ENCODE data around the gene KCTD18. TPM values are rescaled to one million over a fixed set of nuclear protein-coding genes. Genes with fewer than 3 reads are reported as not detected.

The KCTD18 gene
- total and polyA plus RNA-seq, 10 of the 15 experiments (the other 5 are each of a cell fraction or from before 2014, with no cell fraction given) = 1.4 to 16.9 (median 12.5) TPM

DNA sequence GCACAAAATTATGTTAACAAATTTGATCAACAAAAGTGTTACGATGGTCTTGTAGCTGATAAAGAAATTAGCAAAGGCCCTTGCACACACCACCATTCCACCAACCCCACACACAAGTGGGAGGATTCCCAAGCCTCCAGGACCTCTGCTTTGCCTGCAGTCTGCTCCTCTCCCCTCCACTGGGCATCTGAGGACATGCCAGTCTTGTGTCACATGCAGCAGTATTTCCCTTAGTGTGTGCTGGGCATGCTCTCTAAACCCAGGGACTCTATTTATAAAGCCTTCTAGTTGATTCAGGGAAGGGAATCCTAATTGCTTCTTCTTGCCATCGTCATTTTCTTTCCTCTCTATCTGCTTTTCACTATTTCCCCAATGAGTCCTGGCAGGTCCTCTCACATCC, 53.3 kb downstream of the KCTD18 start:
- WGBS (ENCODE audit: insufficient coverage, insufficient replicate concordance, low lambda C conversion rate, missing lambda C conversion rate) = 45% methylated on average over 2 of the region's 2 CpGs
- ChIA-PET RAD21 (ENCODE audit: unreplicated experiment) (interaction anchor here (1.0 to 5.1 kb wide), 5 partner anchors 9 to 148 kb away, joined by 3 to 33 read pairs (median 4); no protein-coding TSS in a partner anchor), POLR2A (interaction anchor here (1.4 to 1.6 kb wide), 2 partner anchors 11 to 14 kb away, joined by 4 to 7 read pairs; no protein-coding TSS in a partner anchor), CTCF (interaction anchor here (0.6 to 5.3 kb wide), 7 partner anchors 9 to 614 kb away, joined by 3 to 37 read pairs (median 5); no protein-coding TSS in a partner anchor), SMC1A (ENCODE audit: uncharacterized antibody, unreplicated experiment) (interaction anchor here (1.0 to 5.3 kb wide), 5 partner anchors 12 to 495 kb away, joined by 4 to 41 read pairs (median 5); no protein-coding TSS in a partner anchor)
- Histone ChIP-seq H3K27ac (ENCODE audit: control insufficient read depth, insufficient read depth) (no peak overlapping the region), H3K4me2 (ENCODE audit: control insufficient read depth, insufficient read depth) (no peak overlapping the region), H3K79me2 (ENCODE audit: control insufficient read depth, insufficient read depth, low read length) (no peaks in the 10 kb centered on the region), H3K4me3 (no peak overlapping the region), H3K4me1 (ENCODE audit: control insufficient read depth, insufficient read depth, low read length) (peaks cover 16% of the 10 kb centered on the region), H3K9ac (ENCODE audit: control insufficient read depth, insufficient read depth, low read length) (no peak overlapping the region), H3K36me3 (ENCODE audit: control insufficient read depth in 2 of 2, insufficient read depth in 2 of 2, low read length in 1 of 2) (no peaks in the 10 kb centered on the region), H3K27me3 (replicated peaks in 1 of 2; ENCODE audit: control insufficient read depth in 2 of 2, insufficient read depth in 2 of 2, low read length in 1 of 2) (no peaks in the 10 kb centered on the region), H2AFZ (ENCODE audit: control insufficient read depth, low read depth, low read length) (no peak overlapping the region), H3K9me3 (replicated peaks; ENCODE audit: control insufficient read depth, insufficient read depth, low read length) (no peaks in the 10 kb centered on the region), H4K20me1 (ENCODE audit: control insufficient read depth, insufficient read depth) (no peaks in the 10 kb centered on the region)
- FAIRE-seq = no peak
- intact Hi-C loops (cut with micrococcal nuclease; ENCODE audit: unreplicated experiment) (loop anchor here (5.0 kb wide), 1 partner anchor 149 kb away; the partner anchor contains the start of gene SPATS2L), in situ Hi-C loops (cut with MboI) (no loop called here)
- no peak for ATAC-seq
- no TSS peak for BruUV-seq (replicated peaks)
- TF ChIP-seq POLR2AphosphoS2 (IDR thresholded peaks at IDR 0.05; ENCODE audit: low read depth, low read length) (no peak), NR2C1 (IDR thresholded peaks at IDR 0.05) (no peak)
- DNase-seq (ENCODE audit: low read depth, low spot score) = no peak

DNA sequence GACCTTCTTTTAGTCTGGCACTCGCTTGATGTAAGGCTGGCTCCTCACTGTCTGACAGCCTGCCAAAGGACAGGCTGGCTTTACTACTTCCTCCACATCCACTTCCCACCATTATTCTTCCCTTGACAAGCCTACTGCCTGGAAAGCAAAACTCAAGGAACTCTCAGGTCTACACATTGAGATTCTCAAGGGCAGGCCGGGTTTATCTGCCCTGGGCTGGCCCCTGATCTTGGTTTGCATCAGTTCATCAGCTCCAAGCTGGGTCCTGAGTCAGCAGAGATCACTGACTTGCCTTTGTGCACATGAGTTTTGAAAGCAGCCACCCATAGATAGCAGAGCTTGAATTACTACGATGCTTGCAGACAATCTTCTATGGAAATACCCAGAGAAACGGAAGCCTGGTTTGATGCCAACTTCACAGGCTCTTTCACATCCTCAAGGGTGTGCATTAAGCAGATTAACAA, 53.9 kb downstream of the KCTD18 start:
- SMC1A ChIA-PET (ENCODE audit: uncharacterized antibody, unreplicated experiment) = interaction anchor here (0.7 to 5.3 kb wide), 7 partner anchors 13 to 495 kb away, joined by 3 to 41 read pairs (median 5); no protein-coding TSS in a partner anchor
- BruUV-seq (replicated peaks) = no TSS peak
- 26% methylated on average over 4 of the region's 4 CpGs for WGBS (ENCODE audit: insufficient coverage, insufficient replicate concordance, low lambda C conversion rate, missing lambda C conversion rate)
- Histone ChIP-seq H3K27me3 (replicated peaks in 1 of 2; ENCODE audit: control insufficient read depth in 2 of 2, insufficient read depth in 2 of 2, low read length in 1 of 2) (no peaks in the 10 kb centered on the region), H3K4me2 (ENCODE audit: control insufficient read depth, insufficient read depth) (0 out of 2 replicates have a peak overlapping the region, but pooled peaks have one; percentile 28), H2AFZ (ENCODE audit: control insufficient read depth, low read depth, low read length) (no peak overlapping the region), H3K9me3 (replicated peaks; ENCODE audit: control insufficient read depth, insufficient read depth, low read length) (no peaks in the 10 kb centered on the region), H3K79me2 (ENCODE audit: control insufficient read depth, insufficient read depth, low read length) (no peaks in the 10 kb centered on the region), H3K27ac (ENCODE audit: control insufficient read depth, insufficient read depth) (0 out of 2 replicates have a peak overlapping the region, but pooled peaks have one; percentile 1), H3K9ac (ENCODE audit: control insufficient read depth, insufficient read depth, low read length) (no peak overlapping the region), H4K20me1 (ENCODE audit: control insufficient read depth, insufficient read depth) (no peaks in the 10 kb centered on the region), H3K36me3 (ENCODE audit: control insufficient read depth in 2 of 2, insufficient read depth in 2 of 2, low read length in 1 of 2) (no peaks in the 10 kb centered on the region), H3K4me1 (ENCODE audit: control insufficient read depth, insufficient read depth, low read length) (peaks cover 17% of the 10 kb centered on the region), H3K4me3 (no peak overlapping the region)
- no peak for FAIRE-seq
- intact Hi-C loops (cut with micrococcal nuclease; ENCODE audit: unreplicated experiment) = loop anchor here (2.0 to 5.0 kb wide), 2 partner anchors 15 to 149 kb away; partner anchors contain the start of gene SPATS2L
- CTCF ChIA-PET = interaction anchor here (0.6 to 5.3 kb wide), 5 partner anchors 8 to 615 kb away, joined by 3 to 37 read pairs (median 7); no protein-coding TSS in a partner anchor
- peak; percentile 87 for ATAC-seq
- POLR2A ChIA-PET = interaction anchor here (1.4 to 1.6 kb wide), 2 partner anchors 11 to 14 kb away, joined by 4 to 7 read pairs; no protein-coding TSS in a partner anchor
- RAD21 ChIA-PET (ENCODE audit: unreplicated experiment) = interaction anchor here (0.6 to 5.1 kb wide), 6 partner anchors 9 to 392 kb away, joined by 3 to 33 read pairs (median 4); no protein-coding TSS in a partner anchor
- in situ Hi-C loops (cut with MboI) = no loop called here
- DNase-seq (ENCODE audit: low read depth, low spot score) = peak; percentile 81
- no peak for TF ChIP-seq RCOR1 (conservative IDR thresholded peaks at IDR 0.05; ENCODE audit: low read depth, low read length)
- TF ChIP-seq, protein P1, sequence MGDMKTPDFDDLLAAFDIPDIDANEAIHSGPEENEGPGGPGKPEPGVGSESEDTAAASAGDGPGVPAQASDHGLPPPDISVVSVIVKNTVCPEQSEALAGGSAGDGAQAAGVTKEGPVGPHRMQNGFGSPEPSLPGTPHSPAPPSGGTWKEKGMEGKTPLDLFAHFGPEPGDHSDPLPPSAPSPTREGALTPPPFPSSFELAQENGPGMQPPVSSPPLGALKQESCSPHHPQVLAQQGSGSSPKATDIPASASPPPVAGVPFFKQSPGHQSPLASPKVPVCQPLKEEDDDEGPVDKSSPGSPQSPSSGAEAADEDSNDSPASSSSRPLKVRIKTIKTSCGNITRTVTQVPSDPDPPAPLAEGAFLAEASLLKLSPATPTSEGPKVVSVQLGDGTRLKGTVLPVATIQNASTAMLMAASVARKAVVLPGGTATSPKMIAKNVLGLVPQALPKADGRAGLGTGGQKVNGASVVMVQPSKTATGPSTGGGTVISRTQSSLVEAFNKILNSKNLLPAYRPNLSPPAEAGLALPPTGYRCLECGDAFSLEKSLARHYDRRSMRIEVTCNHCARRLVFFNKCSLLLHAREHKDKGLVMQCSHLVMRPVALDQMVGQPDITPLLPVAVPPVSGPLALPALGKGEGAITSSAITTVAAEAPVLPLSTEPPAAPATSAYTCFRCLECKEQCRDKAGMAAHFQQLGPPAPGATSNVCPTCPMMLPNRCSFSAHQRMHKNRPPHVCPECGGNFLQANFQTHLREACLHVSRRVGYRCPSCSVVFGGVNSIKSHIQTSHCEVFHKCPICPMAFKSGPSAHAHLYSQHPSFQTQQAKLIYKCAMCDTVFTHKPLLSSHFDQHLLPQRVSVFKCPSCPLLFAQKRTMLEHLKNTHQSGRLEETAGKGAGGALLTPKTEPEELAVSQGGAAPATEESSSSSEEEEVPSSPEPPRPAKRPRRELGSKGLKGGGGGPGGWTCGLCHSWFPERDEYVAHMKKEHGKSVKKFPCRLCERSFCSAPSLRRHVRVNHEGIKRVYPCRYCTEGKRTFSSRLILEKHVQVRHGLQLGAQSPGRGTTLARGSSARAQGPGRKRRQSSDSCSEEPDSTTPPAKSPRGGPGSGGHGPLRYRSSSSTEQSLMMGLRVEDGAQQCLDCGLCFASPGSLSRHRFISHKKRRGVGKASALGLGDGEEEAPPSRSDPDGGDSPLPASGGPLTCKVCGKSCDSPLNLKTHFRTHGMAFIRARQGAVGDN (IDR thresholded peaks at IDR 0.05) = 0 out of 2 replicates have a peak, but pooled peaks have one; percentile 42
- TF ChIP-seq RELA (IDR thresholded peaks at IDR 0.05; ENCODE audit: borderline replicate concordance, partially characterized antibody) = no peak
- TF ChIP-seq POLR2A (IDR thresholded peaks at IDR 0.05; ENCODE audit: low read depth, low read length) = no peak
- TF ChIP-seq, protein P2, sequence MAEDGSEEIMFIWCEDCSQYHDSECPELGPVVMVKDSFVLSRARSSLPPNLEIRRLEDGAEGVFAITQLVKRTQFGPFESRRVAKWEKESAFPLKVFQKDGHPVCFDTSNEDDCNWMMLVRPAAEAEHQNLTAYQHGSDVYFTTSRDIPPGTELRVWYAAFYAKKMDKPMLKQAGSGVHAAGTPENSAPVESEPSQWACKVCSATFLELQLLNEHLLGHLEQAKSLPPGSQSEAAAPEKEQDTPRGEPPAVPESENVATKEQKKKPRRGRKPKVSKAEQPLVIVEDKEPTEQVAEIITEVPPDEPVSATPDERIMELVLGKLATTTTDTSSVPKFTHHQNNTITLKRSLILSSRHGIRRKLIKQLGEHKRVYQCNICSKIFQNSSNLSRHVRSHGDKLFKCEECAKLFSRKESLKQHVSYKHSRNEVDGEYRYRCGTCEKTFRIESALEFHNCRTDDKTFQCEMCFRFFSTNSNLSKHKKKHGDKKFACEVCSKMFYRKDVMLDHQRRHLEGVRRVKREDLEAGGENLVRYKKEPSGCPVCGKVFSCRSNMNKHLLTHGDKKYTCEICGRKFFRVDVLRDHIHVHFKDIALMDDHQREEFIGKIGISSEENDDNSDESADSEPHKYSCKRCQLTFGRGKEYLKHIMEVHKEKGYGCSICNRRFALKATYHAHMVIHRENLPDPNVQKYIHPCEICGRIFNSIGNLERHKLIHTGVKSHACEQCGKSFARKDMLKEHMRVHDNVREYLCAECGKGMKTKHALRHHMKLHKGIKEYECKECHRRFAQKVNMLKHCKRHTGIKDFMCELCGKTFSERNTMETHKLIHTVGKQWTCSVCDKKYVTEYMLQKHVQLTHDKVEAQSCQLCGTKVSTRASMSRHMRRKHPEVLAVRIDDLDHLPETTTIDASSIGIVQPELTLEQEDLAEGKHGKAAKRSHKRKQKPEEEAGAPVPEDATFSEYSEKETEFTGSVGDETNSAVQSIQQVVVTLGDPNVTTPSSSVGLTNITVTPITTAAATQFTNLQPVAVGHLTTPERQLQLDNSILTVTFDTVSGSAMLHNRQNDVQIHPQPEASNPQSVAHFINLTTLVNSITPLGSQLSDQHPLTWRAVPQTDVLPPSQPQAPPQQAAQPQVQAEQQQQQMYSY (CRISPR knock-in tag; IDR thresholded peaks at IDR 0.05) = no peak
- TF ChIP-seq CREM (IDR thresholded peaks at IDR 0.05; ENCODE audit: low read depth) = no peak
